ENCODE results near the gene TMEM52B.
A peak's percentile ranks its signal among the peaks of the same experiment; 100 is the strongest.

The TMEM52B gene

DNA sequence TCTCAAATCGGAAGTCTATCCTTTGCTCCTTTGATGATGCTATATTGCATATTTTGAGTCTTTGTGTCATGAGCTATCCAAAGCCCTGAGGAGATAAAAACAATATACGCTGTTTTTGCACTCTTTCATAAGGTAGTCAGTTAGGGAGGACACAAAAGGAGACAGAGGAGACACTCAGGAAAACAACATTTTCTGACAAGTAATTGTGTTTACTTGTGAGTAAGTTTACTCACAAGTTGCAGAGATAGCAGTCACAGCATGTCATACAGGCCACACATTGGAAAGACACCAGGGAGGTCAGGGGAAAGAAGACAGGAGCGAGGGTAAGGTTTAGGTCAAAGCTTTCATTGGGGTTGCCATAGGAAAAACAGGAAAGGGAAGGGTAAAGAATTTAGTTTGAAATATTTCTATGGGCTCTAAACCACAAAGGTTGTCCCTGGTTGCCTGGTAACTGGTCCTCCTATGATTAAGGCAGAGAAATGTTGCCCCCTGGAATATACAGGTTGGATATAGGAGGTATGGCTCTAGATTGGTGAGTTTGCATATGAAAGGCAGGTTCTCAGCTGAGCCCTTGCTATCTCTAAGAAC is 26.5 kb downstream of the TMEM52B start:
- no peak overlapping the region for H3K27ac ChIP-seq
- TF ChIP-seq, protein P1, sequence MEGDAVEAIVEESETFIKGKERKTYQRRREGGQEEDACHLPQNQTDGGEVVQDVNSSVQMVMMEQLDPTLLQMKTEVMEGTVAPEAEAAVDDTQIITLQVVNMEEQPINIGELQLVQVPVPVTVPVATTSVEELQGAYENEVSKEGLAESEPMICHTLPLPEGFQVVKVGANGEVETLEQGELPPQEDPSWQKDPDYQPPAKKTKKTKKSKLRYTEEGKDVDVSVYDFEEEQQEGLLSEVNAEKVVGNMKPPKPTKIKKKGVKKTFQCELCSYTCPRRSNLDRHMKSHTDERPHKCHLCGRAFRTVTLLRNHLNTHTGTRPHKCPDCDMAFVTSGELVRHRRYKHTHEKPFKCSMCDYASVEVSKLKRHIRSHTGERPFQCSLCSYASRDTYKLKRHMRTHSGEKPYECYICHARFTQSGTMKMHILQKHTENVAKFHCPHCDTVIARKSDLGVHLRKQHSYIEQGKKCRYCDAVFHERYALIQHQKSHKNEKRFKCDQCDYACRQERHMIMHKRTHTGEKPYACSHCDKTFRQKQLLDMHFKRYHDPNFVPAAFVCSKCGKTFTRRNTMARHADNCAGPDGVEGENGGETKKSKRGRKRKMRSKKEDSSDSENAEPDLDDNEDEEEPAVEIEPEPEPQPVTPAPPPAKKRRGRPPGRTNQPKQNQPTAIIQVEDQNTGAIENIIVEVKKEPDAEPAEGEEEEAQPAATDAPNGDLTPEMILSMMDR (conservative IDR thresholded peaks at IDR 0.05): no peak

DNA sequence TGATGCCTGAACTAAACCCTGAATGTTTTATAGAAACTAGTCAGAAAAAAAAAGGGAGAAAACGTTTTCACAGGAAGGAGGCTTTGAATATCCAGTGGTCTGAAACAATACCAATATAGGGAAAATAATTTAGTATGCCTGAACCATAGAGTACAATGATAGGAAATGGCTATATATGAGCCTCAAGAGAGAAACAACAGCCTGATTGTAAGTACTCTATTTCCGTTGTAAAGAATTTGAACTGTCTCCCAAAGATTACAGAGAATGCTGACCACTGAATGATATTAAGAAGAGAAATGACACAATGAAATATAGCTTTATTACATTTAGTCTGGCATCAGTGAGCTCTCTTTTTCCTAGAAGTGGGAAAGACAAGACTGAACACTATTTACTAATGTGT is 28.3 kb downstream of the TMEM52B start:
- no peak overlapping the region for H3K27ac ChIP-seq
- TF ChIP-seq, protein P1 (conservative IDR thresholded peaks at IDR 0.05): no peak

DNA sequence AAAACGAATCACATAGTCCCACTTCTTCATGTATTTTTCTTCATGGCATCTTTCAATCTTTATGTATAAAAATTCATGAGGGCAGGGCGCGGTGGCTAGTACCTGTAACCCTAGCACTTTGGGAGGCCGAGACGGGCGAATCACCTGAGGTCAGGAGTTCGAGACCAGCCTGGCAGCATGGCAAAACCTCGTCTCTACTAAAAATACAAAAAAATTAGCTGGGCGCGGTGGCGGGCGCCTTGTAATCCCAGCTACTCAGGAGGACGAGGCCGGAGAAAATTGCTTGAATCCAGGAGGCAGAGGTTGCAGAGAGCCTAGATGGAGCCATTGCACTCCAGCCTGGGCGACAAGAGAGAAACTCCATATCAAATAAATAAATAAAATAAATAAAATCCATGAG is 31.4 kb downstream of the TMEM52B start:
- H3K27ac ChIP-seq: no peak overlapping the region
- TF ChIP-seq, protein P1 (conservative IDR thresholded peaks at IDR 0.05): no peak

DNA sequence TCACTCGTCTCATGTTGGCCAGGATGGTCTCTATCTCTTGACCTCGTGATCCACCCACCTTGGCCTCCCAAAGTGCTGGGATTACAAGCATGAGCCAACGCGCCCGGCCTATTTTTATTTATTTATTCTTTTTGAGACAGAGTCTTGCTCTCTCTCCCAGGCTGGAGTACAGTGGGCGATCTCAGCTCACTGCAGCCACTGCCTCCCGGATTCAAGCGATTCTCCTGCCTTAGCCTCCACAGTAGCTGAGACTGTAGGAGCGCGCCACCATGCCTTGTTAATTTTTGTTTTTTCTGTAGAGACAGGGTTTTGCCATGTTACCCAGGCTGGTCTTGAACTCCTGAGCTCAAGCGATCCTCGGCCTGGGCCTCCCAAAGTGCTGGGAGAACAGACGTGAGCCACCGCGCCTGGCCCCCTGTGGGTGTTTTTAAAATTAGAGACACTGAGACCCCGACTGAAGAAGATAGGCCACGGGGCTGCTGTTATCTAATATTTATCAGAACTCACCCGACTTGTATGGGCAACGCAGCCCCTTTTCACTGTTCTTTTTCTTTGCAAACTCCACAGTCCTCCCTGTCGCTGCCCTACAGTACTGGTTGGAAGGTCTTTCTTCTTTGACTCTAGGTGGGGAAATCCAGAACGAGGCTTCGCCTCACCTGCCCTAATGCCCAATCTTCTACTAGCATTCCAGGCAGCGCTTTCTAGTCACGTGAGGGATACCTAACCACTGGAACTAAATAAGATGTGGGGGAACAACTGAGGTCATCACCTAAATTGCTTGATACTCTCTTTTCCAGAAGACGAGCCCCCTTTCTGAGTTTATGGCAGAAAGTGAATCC is 32.5 kb downstream of the TMEM52B start:
- H3K27ac ChIP-seq: peak overlapping the region; percentile 88
- TF ChIP-seq, protein P1 (conservative IDR thresholded peaks at IDR 0.05): no peak

DNA sequence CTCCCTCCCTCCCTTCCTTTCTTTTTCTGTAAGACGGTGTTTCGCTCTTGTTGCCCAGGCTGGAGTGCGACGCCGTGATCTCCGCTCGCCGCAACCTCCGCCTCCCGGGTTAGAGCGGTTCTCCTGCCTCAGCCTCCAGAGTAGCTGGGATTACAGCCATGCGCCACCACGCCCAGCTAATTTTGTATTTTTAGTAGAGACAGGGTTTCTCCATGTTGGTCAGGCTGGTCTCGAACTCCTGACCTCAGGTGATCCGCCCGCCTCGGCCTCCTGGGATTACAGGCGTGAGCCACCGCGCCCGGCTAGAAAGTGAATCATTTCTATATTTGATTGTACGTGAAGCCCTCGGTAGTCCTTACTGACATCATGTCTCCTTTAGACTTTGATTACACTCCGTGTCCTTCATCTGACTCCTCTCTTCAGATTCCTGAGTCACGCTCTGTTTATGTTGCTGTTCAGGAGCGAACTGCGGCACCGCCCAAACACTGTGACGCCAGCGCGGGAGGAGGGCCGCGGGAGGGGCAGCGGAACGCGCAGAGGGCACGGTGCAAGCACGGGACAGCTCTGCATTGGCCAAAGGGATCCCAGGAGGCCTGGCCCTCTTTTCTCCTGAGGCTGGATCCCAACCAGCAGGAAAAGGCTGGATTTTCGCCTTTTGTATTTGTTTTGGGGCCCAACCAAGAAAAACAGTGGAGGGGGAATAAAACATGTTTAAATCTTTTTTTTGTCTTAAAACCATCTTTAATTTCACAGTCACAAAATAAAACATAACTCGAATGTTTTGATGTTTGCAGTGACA is 33.3 kb downstream of the TMEM52B start:
- H3K27ac ChIP-seq: peak overlapping the region; percentile 88
- TF ChIP-seq, protein P1 (conservative IDR thresholded peaks at IDR 0.05): no peak

DNA sequence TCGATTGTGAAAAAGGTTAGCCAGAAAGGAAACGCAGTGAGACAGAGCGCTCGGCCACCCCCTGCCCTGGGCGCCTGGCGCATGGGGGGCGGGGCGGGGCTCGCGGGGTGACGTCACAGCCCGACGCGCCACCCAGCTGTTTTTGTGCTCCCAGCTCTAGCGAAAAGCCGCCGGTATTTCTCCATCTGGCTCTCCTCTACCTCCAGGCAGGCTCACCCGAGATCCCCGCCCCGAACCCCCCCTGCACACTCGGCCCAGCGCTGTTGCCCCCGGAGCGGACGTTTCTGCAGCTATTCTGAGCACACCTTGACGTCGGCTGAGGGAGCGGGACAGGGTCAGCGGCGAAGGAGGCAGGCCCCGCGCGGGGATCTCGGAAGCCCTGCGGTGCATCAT is 33.9 kb downstream of the TMEM52B start, which contains the start of gene GABARAPL1:
Gene GABARAPL1 (plus strand): TSS at position 139 of the 393 bp plus-strand sequence. CDS start 253 bp downstream, at position 392.
- peak within 1 kb of the TSS; percentile 88 for H3K27ac ChIP-seq
- TF ChIP-seq, protein P1 (conservative IDR thresholded peaks at IDR 0.05): no peak
